Kidney (tissue), 14 donors: ENCODE measurements around the gene PARP6. TPM values are rescaled to one million over a fixed set of nuclear protein-coding genes. Genes with fewer than 3 reads are reported as not detected.
A peak's percentile ranks its signal among the peaks of the same experiment; 100 is the strongest.

Experiments used
- DNase-seq, 5 donors: peaks; one replicate each; pipeline ENCODE4 v3.0.0-alpha.2; 2013 to 2020
- FAIRE-seq: peaks from 2 replicates; lab custom pipeline; 2012; peaks lifted over from hg19 to GRCh38; lab: Jason Lieb, UNC
- H3K27ac ChIP-seq, 2 donors: one replicate each; pipeline ENCODE4 v1.7.0; 2013; ENCODE audit warnings: low read depth in 2 of 2, low read length in 2 of 2, inconsistent platforms in 1 of 2
- H3K27me3 ChIP-seq: one replicate; pipeline ENCODE4 v1.7.1; 2013; ENCODE audit warnings: low read length, inconsistent platforms; ENCODE audit not compliant: control insufficient read depth, insufficient read depth
- H3K36me3 ChIP-seq, 3 donors: one replicate each; pipeline versions ENCODE4 v1.7.0 to v1.7.1; 2013; ENCODE audit warnings: low read length in 3 of 3, control low read depth in 1 of 3, inconsistent platforms in 1 of 3; ENCODE audit not compliant: insufficient read depth in 3 of 3, control insufficient read depth in 2 of 3
- H3K4me1 ChIP-seq, 3 donors: one replicate each; pipeline versions ENCODE4 v1.7.0 to v1.7.1; 2013; ENCODE audit warnings: low read length in 3 of 3, inconsistent platforms in 1 of 3, low read depth in 1 of 3; ENCODE audit not compliant: control insufficient read depth in 2 of 3, insufficient read depth in 2 of 3
- H3K4me3 ChIP-seq, 3 donors: one replicate each; pipeline versions ENCODE4 v1.7.0 to v1.8.1; 2013; ENCODE audit warnings: low read length in 3 of 3, control low read depth in 1 of 3, inconsistent platforms in 1 of 3
- H3K9ac ChIP-seq, 3 donors: one replicate each; pipeline versions ENCODE4 v1.7.0 to v1.7.1; 2013; ENCODE audit warnings: low read length in 3 of 3, control low read depth in 1 of 3, inconsistent platforms in 1 of 3
- H3K9me3 ChIP-seq, 3 donors: one replicate each; pipeline versions ENCODE4 v1.7.0 to v1.7.1; 2013; ENCODE audit warnings: low read length in 3 of 3, control low read depth in 1 of 3, inconsistent platforms in 1 of 3; ENCODE audit not compliant: control insufficient read depth in 2 of 3, insufficient read depth in 1 of 3
- CTCF ChIP-seq: IDR thresholded peaks from 3 replicates; pipeline ENCODE4 v1.5.1; 2012; ENCODE audit warnings: mild to moderate bottlenecking, moderate library complexity, borderline replicate concordance; ENCODE audit not compliant: insufficient read depth; ENCODE audit errors: extremely low read depth
- intact Hi-C: fragments of 100-400 bp; cut with DNase I; formaldehyde crosslinking; loops from one replicate; pipeline ENCODE4 v1.11.1; 2022
- polyA plus RNA-seq: library from polyadenylated mRNA; stranded (reverse); fragments of 350-450 nt; fragmentation: Illumina TruSeq; extraction: RNeasy Lipid Tissue Mini Kit (QIAGEN cat#74804); gene quantifications from one replicate; pipeline ENCODE4 v1.2.3, GENCODE V29; 2014; ENCODE audit warnings: low read depth, low replicate concordance; ENCODE audit not compliant: insufficient read depth
- total RNA-seq: library from RNA; stranded (reverse); fragmentation: NEBNext Ultra II Directional; extraction: Animal tissue kit (Norgen Biotek cat#: 25700); gene quantifications from one replicate; pipeline ENCODE4 v1.2.1, GENCODE V29; 2021
- donor health status: control.
- donor health status: control.
- donor health status: control.
- donor health status: control.
- donor health status: control.
- donor health status: DM: yes; HTN: yes; CAD: no.
- donor health status: Normal renal cell carcinoma (clear cell type).

Gene PARP6
- total and polyA plus RNA-seq, 2 donors from 2014 or later: 50.4 to 69.7 TPM

GRCh38 chr15:72216079-72216478 is 56.3 kb downstream of the PARP6 start:
- no peak for TF ChIP-seq CTCF
- intact Hi-C loops: no loop called here
- peaks cover 4 to 61% (median 32%) of the 10 kb centered on the region in 3 donors for H3K36me3 ChIP-seq
- DNase-seq (no peak), FAIRE-seq (no peak)
- H3K4me1 ChIP-seq: peaks cover 0 to 18% (median 6%) of the 10 kb centered on the region in 3 donors
- H3K9me3 ChIP-seq: no peaks in the 10 kb centered on the region
- H3K27me3 ChIP-seq: no peaks in the 10 kb centered on the region
- no peak overlapping the region for H3K4me3 ChIP-seq
- no peak overlapping the region for H3K9ac ChIP-seq
- no peak overlapping the region for H3K27ac ChIP-seq

GRCh38 chr15:72207558-72208085 is 64.7 kb downstream of the PARP6 start:
- no peak overlapping the region for H3K9ac ChIP-seq
- peaks cover 0 to 11% (median 0%) of the 10 kb centered on the region in 3 donors for H3K4me1 ChIP-seq
- DNase-seq (peak in 1 of 5 donors; percentile 14), FAIRE-seq (no peak)
- no peak for TF ChIP-seq CTCF
- intact Hi-C loops: no loop called here
- no peak overlapping the region for H3K27ac ChIP-seq
- peaks cover 25 to 82% (median 67%) of the 10 kb centered on the region in 3 donors for H3K36me3 ChIP-seq
- no peak overlapping the region for H3K4me3 ChIP-seq
- no peaks in the 10 kb centered on the region for H3K27me3 ChIP-seq
- H3K9me3 ChIP-seq: no peaks in the 10 kb centered on the region

- no peak overlapping the region for H3K4me3 ChIP-seq
- no peak for FAIRE-seq
- no peak for TF ChIP-seq CTCF
- intact Hi-C loops: no loop called here
- DNase-seq: peak in 1 of 5 donors; percentile 19
- no peak overlapping the region for H3K27ac ChIP-seq
- peaks cover 0 to 11% (median 0%) of the 10 kb centered on the region in 3 donors for H3K4me1 ChIP-seq
- no peaks in the 10 kb centered on the region for H3K27me3 ChIP-seq
- peaks cover 23 to 82% (median 70%) of the 10 kb centered on the region in 3 donors for H3K36me3 ChIP-seq
- H3K9me3 ChIP-seq: no peaks in the 10 kb centered on the region
- no peak overlapping the region for H3K9ac ChIP-seq
Measured at GRCh38 chr15:72206677-72207000, 65.7 kb downstream of the PARP6 start.
